Adrenal gland (tissue), 5 donors: ENCODE results near the gene CLPX.

Experiments
- POLR2A ChIP-seq, 2 donors: fragments of 450-650 bp; IDR thresholded peaks; one replicate each; pipeline ENCODE4 v1.6.1; 2017; ENCODE audit warnings: antibody characterized with exemption in 2 of 2, mild to moderate bottlenecking in 2 of 2, moderate library complexity in 1 of 2
- TF ChIP-seq, protein P1 (sequence below), 6 experiments: fragments of 450-650 bp in 4 of 6; fragments of 200-600 bp in 2 of 6; sonication (generic) in 1 of 6; IDR thresholded peaks; 1 replicate in 5 of 6; 2 replicates in 1 of 6; pipeline versions ENCODE4 v1.5.1 to v1.8.0; 2016 to 2021; ENCODE audit warnings: antibody characterized with exemption in 6 of 6, mild to moderate bottlenecking in 2 of 6, moderate library complexity in 1 of 6
- donor health status: DM: no; HTN: no; CAD: no.

DNA sequence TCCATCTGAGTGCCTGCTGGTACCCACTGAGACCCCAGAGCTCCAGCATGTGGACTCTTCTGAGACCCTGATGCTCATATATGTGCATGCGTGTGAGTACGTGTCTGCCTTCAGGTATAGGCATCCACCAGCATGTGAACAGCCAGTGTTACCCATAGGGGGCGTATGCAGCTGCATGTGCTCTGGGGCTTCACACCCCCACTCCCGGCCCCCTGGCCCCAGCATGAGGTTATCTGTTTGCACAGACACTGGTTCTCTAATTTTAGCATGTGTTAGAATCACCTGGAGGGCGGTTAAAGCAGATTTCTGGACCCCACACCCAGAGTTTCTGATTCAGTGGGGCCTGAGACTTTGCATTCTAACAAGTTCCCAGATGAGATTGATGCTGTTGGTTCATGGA is 27.0 kb upstream of the CLPX start:
- TF ChIP-seq, protein P1, sequence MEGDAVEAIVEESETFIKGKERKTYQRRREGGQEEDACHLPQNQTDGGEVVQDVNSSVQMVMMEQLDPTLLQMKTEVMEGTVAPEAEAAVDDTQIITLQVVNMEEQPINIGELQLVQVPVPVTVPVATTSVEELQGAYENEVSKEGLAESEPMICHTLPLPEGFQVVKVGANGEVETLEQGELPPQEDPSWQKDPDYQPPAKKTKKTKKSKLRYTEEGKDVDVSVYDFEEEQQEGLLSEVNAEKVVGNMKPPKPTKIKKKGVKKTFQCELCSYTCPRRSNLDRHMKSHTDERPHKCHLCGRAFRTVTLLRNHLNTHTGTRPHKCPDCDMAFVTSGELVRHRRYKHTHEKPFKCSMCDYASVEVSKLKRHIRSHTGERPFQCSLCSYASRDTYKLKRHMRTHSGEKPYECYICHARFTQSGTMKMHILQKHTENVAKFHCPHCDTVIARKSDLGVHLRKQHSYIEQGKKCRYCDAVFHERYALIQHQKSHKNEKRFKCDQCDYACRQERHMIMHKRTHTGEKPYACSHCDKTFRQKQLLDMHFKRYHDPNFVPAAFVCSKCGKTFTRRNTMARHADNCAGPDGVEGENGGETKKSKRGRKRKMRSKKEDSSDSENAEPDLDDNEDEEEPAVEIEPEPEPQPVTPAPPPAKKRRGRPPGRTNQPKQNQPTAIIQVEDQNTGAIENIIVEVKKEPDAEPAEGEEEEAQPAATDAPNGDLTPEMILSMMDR (IDR thresholded peaks at IDR 0.05) = peak in 2 of 6 experiments; percentile 11 to 16
- TF ChIP-seq POLR2A (IDR thresholded peaks at IDR 0.05) = no peak
